ENCODE measurements around the gene OLIG1. TPM values are rescaled to one million over a fixed set of nuclear protein-coding genes. Genes with fewer than 3 reads are reported as not detected.

The OLIG1 gene
- total and polyA plus RNA-seq, 2 of the 4 experiments (the other 2 are of a cell fraction), result not detected

- no peak overlapping the region for H3K18ac ChIP-seq (ENCODE audit: low read depth, low read length)
- no peak overlapping the region for H2BK5ac ChIP-seq (ENCODE audit: low read depth, low read length, poor library complexity, severe bottlenecking)
- no peak overlapping the region for H3K23ac ChIP-seq (ENCODE audit: low read depth, low read length)
- H3K4me1 ChIP-seq (ENCODE audit: control insufficient read depth, insufficient read depth, low read length), result peaks cover 3% of the 10 kb centered on the region
- H3K9ac ChIP-seq (ENCODE audit: low read depth, low read length), result no peak overlapping the region
- H3K36me3 ChIP-seq (ENCODE audit: control insufficient read depth, insufficient read depth, low read length), result no peaks in the 10 kb centered on the region
- H2BK15ac ChIP-seq (ENCODE audit: low read depth, low read length), result no peak overlapping the region
- no peak overlapping the region for H2BK120ac ChIP-seq (ENCODE audit: low read depth, low read length)
- in situ Hi-C loops (cut with MboI; ENCODE audit: low sequenced_read_pairs) (no loop called here), intact Hi-C loops (cut with micrococcal nuclease) (no loop called here), dilution Hi-C loops (cut with HindIII; ENCODE audit: low sequenced_read_pairs, unreplicated experiment) (no loop called here)
- ChIA-PET POLR2A (ENCODE audit: unreplicated experiment) (no interaction called here), CTCF (no interaction called here)
- H4K8ac ChIP-seq (ENCODE audit: low read depth in 2 of 2, low read length in 2 of 2), result no peak overlapping the region
- no peak overlapping the region for H4K91ac ChIP-seq (ENCODE audit: insufficient read depth, low read depth, low read length)
- no peak overlapping the region for H2AK9ac ChIP-seq (replicated peaks; ENCODE audit: low read depth, low read length, poor library complexity)
- no peak overlapping the region for H3K4me2 ChIP-seq (ENCODE audit: low read depth, low read length)
- H3K79me1 ChIP-seq (ENCODE audit: low read depth in 1 of 2, low read length in 2 of 2), result no peaks in the 10 kb centered on the region
- no peak overlapping the region for H2BK20ac ChIP-seq (ENCODE audit: low read depth, low read length)
- H3K9me1 ChIP-seq (ENCODE audit: insufficient read depth, low read length), result no peaks in the 10 kb centered on the region
- no peak overlapping the region for H2AK5ac ChIP-seq (ENCODE audit: low read depth, low read length)
- no peak overlapping the region for H3K56ac ChIP-seq (ENCODE audit: extremely low read depth, insufficient read depth, low read length)
- DNase-seq, result no peak
- no peak for ATAC-seq (ENCODE audit: low read depth)
- no peak overlapping the region for H3K27ac ChIP-seq (ENCODE audit: insufficient read depth, low read length)
- H3K4me3 ChIP-seq (ENCODE audit: insufficient read depth, low read depth, low read length), result no peak overlapping the region
- no peak for TF ChIP-seq ELK1 (IDR thresholded peaks at IDR 0.05; ENCODE audit: borderline replicate concordance, low read depth, low read length)
- no peak for TF ChIP-seq BHLHE40 (IDR thresholded peaks at IDR 0.05; ENCODE audit: low read depth, low read length)
- no peak for TF ChIP-seq CEBPB (IDR thresholded peaks at IDR 0.05; ENCODE audit: low read depth, low read length)
- TF ChIP-seq SMC3 (IDR thresholded peaks at IDR 0.05; ENCODE audit: low read depth, low read length), result no peak
- no peak for TF ChIP-seq RCOR1 (IDR thresholded peaks at IDR 0.05; ENCODE audit: insufficient replicate concordance, low read length)
- TF ChIP-seq POLR2A (IDR thresholded peaks at IDR 0.05; ENCODE audit: low read depth, low read length), result no peak
- no peak for TF ChIP-seq RFX5 (IDR thresholded peaks at IDR 0.05; ENCODE audit: low read depth, low read length)
- TF ChIP-seq USF2 (IDR thresholded peaks at IDR 0.05; ENCODE audit: low read depth, low read length), result no peak
- no peak for TF ChIP-seq CTCF (conservative IDR thresholded peaks at IDR 0.05; ENCODE audit: low read depth, low read length)
- no peak for TF ChIP-seq MXI1 (IDR thresholded peaks at IDR 0.05; ENCODE audit: borderline replicate concordance, low read depth, low read length)
- no peak for TF ChIP-seq NFE2L2 (IDR thresholded peaks at IDR 0.05; ENCODE audit: low read depth, low read length)
- no peak for TF ChIP-seq MAZ (IDR thresholded peaks at IDR 0.05; ENCODE audit: borderline replicate concordance, low read depth, low read length)
- BruUV-seq (replicated peaks), result no TSS peak
- 9% methylated on average over 3 of the region's 9 CpGs; no CpG with 5 or more reads in 1 of the 2 experiments for WGBS, 2 experiments (ENCODE audit: extremely low coverage in 2 of 2, insufficient read length in 1 of 2)
- no peaks in the 10 kb centered on the region for H3K9me3 ChIP-seq (ENCODE audit: control insufficient read depth, insufficient read depth, low read length)
- no peak overlapping the region for H3K4ac ChIP-seq (ENCODE audit: low read depth, low read length)
- no peak overlapping the region for H4K5ac ChIP-seq (ENCODE audit: low read depth, low read length)
- no peak overlapping the region for H3K14ac ChIP-seq (replicated peaks; ENCODE audit: low read depth, low read length)
- H3K27me3 ChIP-seq (ENCODE audit: control insufficient read depth, insufficient read depth, low read length), result peaks cover 76% of the 10 kb centered on the region
- H4K20me1 ChIP-seq (ENCODE audit: insufficient read depth, low read length), result no peaks in the 10 kb centered on the region; the same call in 1 of the 2 replicates
- no peak overlapping the region for H2AFZ ChIP-seq (replicated peaks; ENCODE audit: low read length, poor library complexity)
These were observed 5.2 kb downstream of the OLIG1 start for GRCh38 chr21:33075128-33075527.
